NCI-H460 (cell line): ENCODE data around the gene SPATS2. TPM values are rescaled to one million over a fixed set of nuclear protein-coding genes. Genes with fewer than 3 reads are reported as not detected.
"Not testable (repeated sequence)": the region's sequence is repeated elsewhere in the genome, so short reads cannot be mapped to it uniquely, and the experiment has no call there.

ENCODE experiments used
- DNase-seq: peaks from one replicate; pipeline ENCODE4 v3.0.0-alpha.2; 2016; ENCODE audit warnings: low read depth; ENCODE audit errors: extremely low read depth
- total RNA-seq: library from RNA; depleted of rRNA; stranded (reverse); fragments of >200 nt; shearing (Covaris generic); gene quantifications from 2 replicates; pipeline ENCODE4 v1.2.3, GENCODE V29; 2014

SPATS2 gene
- total RNA-seq, 1 experiment from 2014 or later: 30.4 TPM

DNA sequence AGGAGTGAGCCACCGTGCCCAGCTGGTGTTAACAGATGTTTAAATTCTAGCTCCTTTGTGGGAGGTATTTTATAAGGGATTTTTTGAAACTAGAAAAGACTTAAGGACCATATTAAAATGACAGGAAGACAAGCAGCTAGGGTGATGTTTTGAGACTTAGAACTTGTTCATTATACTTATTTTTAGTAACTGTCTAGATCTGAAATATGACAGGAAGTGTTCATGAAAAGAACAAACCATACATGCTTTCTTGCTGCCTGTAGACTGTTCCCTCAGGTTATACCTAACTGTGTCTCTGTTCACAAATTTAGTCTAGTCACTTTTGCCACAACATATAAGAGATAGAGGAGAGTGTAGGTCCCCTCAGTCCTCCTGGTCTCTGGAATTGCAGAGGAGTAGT is 134.6 kb downstream of the SPATS2 start:
- no peak for DNase-seq

DNA sequence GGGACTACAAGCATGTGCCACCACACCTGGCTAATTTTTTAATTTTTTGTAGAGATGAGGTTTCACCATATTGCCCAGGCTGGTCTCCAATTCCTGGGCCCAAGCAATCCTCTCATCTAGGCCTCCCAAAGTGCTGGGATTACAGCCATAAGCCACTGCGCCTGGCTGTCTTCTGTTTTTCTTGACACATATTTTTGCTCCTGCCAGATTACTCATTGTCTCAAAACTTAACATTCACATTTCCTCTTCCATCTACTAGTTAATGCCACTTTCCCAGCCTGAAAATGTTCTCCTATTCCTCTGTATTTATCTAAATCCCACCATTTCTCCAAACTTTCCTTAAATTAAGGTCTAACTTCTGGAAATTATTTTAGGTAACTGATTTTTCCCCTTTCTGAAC is 135.3 kb downstream of the SPATS2 start:
- DNase-seq: no peak

DNA sequence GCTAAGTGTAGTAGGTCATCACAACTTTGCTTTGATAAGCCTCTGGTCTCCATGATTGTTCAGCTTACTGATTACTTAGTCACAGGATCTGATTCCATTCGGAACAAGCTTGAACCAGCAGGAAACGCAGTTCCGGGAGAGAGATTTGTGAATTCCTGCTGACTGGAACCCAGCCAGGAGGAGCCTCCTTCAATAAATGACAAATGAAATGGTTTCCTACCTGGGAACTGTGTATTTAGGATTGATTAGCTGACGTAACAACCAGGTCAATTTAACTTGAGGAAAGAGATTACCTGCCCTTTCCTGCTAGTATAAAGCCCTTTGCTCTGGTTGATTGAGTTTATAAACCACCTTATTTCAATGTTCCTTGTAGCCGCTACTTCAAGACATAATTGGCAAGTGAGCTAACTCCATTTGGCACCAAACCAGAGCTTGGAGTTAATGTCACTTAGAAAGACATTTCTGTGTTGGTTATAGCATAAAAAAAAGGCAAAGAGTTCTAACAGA is 136.5 kb downstream of the SPATS2 start:
- no peak for DNase-seq

DNA sequence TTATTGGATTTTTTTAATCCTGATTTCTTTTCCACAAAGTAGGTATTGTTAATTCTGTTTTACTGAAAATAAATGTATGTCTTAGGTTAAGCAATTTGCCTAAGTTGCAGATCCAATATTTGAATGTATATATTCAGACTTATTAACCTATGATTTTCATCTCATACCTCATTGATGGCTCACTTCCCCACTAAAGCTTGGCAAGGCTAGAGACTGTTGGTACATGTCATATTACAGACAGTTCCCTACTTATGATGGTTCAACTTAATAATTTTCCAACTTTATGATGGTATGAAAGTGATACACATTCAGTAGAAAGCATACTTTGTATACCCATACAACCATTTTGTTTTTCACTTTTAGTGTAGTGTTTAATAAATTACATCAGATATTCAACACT is 138.4 kb downstream of the SPATS2 start:
- no peak for DNase-seq

DNA sequence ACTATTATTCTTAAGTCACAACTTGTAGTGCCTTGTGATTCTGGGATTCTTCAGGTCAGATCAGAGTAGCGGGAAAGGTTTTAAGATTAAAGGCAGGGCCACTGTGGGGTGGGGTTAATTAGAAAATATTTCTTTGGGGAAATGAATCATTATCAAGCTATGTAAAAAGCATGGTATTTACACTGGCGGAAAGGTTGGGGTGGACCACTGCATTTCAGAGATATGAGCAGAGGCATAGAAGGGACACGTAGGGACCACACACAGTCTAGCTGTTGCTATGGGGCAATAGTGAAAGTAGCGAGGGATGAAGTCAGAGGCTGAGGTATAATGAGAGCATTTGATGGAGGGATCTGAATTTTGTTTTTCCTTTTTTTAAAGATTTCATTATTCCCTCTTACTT is 139.9 kb downstream of the SPATS2 start:
- DNase-seq: no peak

DNA sequence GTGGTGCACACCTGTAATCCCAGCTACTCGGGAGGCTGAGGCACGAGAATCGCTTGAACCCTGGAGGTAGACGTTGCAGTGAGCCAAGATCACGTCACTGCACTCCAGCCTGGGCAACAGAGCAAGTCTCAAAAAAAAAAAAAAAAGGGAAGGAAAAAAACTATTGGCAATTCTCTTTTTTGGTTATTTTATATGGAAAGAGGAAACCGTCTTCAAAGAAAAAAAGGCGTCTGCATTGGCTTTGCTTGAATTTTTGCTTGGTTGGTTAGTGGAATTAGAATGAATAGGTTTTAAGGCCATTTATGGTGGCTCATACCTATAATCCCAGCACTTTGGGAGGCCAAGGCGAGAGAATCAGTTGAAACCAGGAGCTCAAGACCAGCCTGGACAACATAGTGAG is 142.4 kb downstream of the SPATS2 start:
- DNase-seq: not testable (repeated sequence)

DNA sequence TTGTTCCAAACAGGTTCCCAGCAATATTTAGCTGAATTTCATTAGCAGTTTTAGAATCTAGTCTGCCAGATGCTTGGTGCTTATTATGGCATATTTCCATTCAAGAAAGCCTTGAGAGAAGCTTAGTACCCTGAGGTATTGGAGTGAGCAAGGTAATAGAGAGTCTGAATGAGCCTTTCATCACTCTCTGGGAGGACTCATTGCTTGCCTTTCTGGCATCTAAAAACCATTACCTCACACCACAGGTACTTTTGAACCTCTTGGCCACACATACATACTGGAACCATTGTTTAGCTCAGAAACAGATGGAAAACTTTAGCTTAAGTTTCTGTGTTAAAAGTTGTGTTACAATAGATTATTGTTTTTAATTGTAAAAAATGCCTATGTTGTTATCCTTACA is 144.1 kb downstream of the SPATS2 start:
- DNase-seq: no peak

DNA sequence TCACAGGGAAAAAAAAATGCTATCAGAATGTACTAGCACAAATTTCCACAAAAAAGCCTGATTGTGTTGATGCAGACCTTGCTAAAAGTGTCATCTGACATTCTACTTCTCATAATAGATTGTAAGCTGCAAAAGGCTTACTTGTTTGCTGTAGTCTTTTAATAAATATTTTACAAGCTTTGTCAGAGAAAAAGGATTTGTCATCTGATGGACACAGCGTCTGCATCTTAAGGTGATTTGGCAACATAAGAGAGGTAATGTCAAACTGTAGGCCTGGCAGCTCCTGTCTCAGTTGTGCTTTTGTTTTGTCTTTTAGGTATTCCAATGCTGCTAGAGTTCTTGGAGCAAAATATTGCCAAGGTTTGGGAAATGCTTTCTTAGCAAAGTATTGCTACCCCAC is 145.3 kb downstream of the SPATS2 start:
- DNase-seq: no peak

DNA sequence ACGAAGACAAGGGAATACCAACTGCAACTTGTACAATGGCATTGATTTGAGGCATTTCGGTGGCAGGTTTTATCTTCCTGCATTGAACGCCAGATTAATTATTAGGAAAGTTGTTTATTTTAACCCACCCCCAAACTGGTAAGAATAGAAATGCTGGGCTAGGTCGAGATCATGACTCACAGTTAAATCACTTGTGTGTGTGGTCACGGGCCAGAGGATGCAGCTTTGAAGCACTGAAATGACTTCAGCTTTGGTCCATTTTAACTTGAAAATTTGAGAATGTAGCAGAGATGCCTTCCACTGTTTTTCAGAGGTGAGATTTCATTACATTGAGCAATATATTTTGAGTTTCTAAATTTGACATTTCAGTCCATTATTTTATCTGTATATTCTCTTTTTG is 148.0 kb downstream of the SPATS2 start:
- no peak for DNase-seq

DNA sequence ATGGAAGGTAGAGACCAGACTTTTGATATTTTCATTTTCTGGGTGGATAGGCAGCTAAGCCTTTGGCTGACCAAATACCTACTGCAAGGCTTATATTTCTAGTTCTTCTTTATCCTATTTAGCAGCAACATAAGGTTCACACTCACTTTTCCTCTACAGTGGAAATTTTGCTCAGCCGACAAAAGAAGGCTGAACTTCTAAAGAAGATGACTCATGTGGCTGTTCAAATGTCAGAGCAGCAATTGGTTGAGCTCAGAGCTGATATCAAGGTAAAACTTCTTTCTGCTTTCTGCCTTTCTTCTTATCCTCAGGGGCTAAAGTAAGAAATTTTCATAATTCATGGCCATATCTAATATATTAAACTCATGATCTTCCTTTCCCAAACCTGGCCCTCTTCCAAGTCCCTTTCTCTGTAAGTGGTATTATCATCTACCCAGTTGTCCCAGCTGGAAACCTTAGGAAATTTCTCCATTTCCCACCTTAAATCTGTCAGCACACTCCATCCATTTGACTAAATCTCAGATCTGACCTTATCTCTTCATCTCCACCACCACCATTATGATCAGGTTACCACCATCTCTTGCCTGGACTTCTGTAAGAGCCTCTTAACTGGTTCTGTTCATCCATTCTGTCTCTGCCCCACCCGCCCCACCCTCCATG is 151.8 kb downstream of the SPATS2 start:
- DNase-seq: no peak

DNA sequence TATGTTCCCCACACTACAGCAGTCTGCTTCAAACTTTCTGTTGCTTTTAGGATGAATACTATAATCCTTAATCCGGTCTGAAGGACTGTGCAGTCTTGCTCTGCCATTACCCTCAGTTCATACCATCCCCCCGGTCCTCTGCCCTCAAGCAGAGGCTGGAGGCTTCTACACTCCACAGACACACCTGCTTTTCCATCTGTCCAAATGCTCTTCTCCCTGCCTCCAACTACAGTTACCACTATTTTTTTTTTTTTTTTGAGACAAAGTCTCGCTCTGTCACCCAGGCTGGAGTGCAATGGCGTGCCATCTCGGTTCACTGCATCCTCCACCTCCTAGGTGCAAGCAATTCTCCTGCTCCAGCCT is 152.3 kb downstream of the SPATS2 start:
- DNase-seq: no peak

DNA sequence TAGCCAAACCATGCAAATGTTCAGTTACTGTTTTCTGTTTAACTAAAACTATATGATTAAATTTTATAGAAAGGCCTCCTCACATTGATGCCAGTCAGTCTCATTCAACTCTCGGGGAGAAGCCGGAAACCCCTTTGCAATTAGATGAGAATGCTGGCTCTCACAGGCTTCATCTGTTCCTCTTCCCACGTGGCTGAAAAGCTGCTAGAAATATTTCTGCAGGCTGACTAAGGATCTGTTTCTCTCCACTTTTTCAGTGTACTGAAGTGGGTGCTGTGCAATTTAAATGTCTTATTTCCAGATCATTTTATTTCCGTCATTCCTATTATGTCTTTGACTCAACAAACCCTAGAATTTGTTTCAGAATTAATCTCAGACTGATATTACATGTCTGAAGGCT is 154.1 kb downstream of the SPATS2 start:
- no peak for DNase-seq

DNA sequence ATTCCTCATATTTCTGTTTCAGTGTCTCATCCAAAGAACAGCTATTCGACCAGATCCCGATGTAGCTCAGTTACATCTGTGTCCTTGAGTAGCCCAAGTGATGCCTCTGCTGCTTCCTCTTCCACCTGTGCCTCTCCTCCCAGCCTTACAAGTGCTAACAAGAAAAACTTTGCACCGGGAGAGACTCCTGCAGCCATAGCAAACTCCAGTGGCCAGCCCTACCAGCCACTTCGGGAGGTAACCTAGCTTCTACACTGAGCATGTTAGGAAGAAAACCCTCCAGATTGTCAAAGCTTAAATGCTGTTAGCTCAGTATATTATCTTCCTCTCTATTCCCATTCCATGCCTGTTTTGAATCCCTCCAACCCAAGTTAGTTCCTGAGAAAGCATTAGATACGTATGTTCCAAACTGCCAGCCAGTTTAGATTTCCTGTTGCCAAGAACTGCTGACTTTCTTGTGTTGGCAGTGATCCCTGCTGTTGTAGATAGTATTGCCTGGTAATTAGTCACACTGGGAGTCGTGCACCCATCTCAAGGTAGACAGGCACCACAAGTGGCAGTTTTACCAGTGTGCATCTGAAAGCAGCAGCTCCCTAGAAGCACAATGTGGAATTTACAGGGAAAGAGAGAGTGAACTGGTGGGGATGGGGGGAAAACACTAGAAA is 157.5 kb downstream of the SPATS2 start:
- DNase-seq: no peak

DNA sequence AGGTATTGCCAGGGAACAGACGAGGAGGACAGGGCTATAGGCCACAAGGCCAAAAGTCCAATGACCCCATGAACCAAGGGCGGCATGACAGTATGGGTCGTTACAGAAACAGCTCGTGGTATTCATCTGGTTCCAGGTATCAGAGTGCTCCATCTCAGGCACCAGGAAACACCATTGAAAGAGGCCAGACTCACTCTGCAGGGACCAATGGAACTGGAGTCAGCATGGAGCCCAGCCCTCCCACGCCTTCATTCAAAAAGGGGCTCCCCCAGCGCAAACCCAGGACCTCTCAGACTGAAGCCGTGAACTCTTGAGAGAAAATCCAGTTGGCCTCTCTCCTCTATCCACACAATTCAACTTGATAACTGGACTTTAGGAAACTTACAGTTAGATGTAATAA is 158.7 kb downstream of the SPATS2 start:
- no peak for DNase-seq

DNA sequence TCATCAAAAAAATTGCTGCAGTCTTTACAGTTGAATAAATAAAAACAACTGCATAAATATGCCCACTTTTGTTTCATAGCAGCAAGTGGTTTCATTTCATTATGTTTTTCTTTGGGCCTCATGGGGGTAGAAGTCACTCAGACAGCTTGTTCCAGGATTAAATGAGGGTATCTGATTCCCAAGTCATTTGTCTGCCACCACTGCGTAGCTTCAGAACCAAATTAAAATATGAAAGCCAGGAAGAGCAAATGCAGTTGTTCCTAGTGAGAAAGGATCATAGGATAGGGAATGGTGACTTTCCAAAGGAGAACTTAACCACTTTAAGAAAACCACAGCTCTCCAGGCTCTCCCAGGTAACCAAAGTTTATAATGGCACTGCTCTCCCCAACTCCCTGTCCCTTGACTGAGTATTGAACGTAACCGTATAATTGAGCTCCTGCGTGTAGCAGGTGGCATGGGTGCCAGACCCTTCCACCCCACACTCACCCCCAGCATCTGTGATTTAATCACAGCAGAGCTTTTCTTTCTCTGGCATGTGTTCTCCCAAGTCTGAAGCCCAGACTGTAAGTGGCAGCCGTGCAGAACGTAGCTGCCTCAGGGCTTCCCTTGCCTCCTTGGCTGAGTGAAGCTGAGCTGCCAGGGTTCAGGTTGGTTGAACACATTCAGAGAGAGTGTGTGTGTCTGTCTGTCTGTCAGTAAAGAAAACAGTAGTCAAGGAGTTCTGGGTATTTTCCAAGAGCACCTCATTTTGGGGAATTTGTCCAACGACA is 160.3 kb downstream of the SPATS2 start:
- DNase-seq: no peak

DNA sequence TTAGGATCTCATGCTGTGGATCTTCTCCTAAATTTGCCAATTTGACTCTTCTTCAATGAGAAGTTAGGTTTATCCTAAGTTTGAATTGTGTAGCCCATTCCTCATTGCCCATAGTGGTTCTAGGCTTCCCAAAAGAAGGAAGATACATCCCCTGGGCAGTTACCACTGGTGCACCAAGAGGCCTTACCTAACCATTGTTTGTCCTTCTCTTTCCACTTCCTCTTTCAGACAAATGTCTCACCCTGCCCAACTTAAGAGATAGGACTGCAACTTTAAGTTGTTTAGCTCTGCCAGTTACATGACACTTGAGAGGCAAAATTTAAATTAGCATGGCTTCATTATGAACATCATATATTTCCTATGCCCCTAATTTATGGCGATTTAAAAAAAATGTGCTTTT is 162.2 kb downstream of the SPATS2 start:
- no peak for DNase-seq

DNA sequence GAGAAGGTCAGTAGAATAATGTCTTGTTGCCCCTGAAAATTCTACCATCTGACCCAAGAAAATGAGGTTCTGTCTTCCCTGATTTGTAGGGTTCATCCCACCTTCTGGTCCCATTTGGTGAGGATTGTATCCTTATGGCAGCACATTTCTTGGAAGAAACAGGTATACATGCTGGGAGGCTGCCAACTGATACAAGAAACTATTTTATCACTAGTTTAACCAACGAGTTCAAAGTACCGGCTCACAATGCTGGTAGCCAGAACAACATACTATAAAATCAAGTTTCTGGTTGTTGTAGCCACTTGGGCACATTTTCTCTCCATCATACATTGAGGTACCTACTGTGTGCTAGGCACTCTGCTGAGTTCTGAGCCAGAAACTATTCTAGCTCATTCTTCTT is 164.5 kb downstream of the SPATS2 start:
- DNase-seq: no peak

DNA sequence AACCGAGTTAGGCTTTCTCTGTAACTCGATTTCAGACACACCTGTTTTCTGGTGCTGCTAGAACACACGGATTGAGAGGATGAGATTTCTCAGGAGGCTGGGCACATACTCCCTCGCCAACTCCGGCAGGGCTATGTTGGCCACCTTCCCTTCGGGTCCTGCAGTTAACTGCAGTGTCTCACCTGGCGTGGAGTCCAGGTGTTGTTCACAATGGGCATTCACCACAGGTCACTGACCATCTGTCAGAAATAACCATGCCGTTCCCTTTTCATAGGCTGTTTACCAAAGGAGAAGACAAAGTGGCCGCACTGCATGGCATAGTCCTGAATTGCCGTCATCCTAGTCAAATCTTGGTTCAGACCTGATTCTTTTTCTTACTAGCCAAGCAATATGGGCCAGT is 166.1 kb downstream of the SPATS2 start:
- DNase-seq: no peak

DNA sequence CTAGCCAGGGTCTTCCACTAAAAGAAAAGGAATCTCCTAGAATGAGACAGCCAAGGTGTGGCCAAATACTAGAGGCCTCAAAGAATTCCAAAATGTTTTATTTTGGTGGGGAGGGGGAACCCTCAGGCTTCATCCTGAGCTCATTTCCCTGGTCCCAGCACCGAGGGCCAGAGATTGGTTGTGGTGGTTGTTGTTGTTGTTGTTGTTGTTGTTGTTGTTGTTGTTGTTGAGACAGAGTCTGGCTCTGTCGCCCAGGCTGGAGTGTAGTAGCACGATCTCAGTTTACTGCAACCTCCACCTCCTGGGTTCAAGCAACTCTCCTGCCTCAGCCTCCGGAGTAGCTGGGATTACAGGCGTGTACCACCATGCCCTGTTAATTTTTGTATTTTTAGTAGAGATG is 166.9 kb downstream of the SPATS2 start:
- not testable (repeated sequence) for DNase-seq

DNA sequence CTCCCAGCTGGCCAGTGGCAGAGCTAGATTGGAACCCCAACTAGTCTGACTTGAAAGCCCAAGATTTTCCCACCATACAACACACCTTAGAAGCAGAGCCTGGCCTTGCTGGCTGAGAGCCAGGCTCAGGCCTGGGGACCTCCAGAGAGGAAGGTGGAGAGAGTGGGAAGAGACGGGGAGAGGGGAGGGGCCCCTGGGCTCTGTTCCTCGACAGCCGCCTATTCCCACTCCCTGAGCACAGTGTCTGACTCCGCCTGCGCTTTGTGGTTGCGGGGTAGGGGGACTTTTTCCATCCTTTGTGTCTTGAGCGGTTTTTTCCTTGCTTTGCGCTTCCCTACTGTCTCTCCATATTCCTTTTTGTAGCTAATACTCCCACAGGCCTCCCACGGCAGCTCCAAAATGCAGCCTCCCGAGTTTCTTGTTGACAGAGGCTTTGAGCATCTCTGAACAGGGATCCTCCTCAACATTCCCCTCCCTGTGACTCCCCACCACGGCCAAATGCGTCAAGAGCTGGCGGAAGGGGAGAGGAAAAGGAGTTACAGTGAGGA is 167.5 kb downstream of the SPATS2 start:
- DNase-seq: no peak

DNA sequence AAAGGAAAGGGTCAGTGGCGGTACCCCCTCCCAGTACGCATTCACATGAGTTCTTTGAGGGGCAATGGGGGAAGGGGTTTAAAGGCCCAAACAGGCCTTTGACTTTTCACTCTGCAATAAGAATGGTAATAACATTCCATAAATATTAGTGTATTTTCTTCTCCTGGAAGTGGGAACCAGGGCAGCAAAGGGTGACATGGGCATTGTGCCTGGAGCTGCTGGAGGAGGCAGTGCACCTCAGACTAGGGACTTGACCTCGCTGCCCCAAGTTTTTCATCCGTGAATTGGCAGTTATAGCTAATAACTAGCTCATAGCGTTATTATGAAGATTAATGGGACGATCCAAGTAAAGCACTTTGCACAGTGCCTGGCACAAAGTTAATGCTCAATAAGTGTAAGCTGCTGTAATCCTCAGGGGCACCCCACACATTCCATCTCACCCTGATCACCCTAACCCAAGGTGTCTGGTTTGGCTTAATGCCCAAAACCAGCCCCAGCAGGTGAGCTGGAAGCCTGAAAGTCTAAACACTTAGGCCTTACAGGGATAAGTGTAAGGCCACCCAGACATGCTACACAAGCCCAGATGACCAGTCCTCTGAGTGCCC is 168.8 kb downstream of the SPATS2 start:
- no peak for DNase-seq
